Measurements from ENCODE around the gene BIN1. TPM values are rescaled to one million over a fixed set of nuclear protein-coding genes. Genes with fewer than 3 reads are reported as not detected.

The BIN1 gene
- total and polyA plus RNA-seq, 2 of the 4 experiments (the other 2 are of a cell fraction): 18.1 to 25.7 TPM

GRCh38 chr2:127043367-127044164 lies 63.4 kb downstream of the BIN1 start:
- Histone ChIP-seq H2AFZ (replicated peaks; ENCODE audit: low read length, poor library complexity) (no peak overlapping the region), H3K4me2 (ENCODE audit: low read depth, low read length) (no peak overlapping the region), H3K4ac (ENCODE audit: low read depth, low read length) (no peak overlapping the region), H4K91ac (ENCODE audit: insufficient read depth, low read depth, low read length) (no peak overlapping the region), H3K23ac (ENCODE audit: low read depth, low read length) (no peak overlapping the region), H3K27ac (ENCODE audit: insufficient read depth, low read length) (no peak overlapping the region), H4K8ac (ENCODE audit: low read depth in 2 of 2, low read length in 2 of 2) (no peak overlapping the region), H2BK120ac (ENCODE audit: low read depth, low read length) (no peak overlapping the region), H3K27me3 (ENCODE audit: control insufficient read depth, insufficient read depth, low read length) (no peaks in the 10 kb centered on the region), H3K56ac (ENCODE audit: extremely low read depth, insufficient read depth, low read length) (no peak overlapping the region), H3K18ac (ENCODE audit: low read depth, low read length) (no peak overlapping the region), H2BK20ac (ENCODE audit: low read depth, low read length) (no peak overlapping the region), H2AK9ac (replicated peaks; ENCODE audit: low read depth, low read length, poor library complexity) (no peak overlapping the region), H4K20me1 (ENCODE audit: insufficient read depth, low read length) (no peaks in the 10 kb centered on the region), H2AK5ac (ENCODE audit: low read depth, low read length) (peak overlapping the region; percentile 14; the same call in 1 of the 2 replicates), H3K36me3 (ENCODE audit: control insufficient read depth, insufficient read depth, low read length) (peaks cover 2% of the 10 kb centered on the region; the same call in 1 of the 2 replicates), H4K5ac (ENCODE audit: low read depth, low read length) (no peak overlapping the region), H2BK15ac (ENCODE audit: low read depth, low read length) (no peak overlapping the region), H3K9me1 (ENCODE audit: insufficient read depth, low read length) (no peaks in the 10 kb centered on the region; the same call in 1 of the 2 replicates), H3K9me3 (ENCODE audit: control insufficient read depth, insufficient read depth, low read length) (no peaks in the 10 kb centered on the region), H2BK5ac (ENCODE audit: low read depth, low read length, poor library complexity, severe bottlenecking) (peak overlapping the region; percentile 75), H3K4me1 (ENCODE audit: control insufficient read depth, insufficient read depth, low read length) (no peaks in the 10 kb centered on the region; the same call in 1 of the 2 replicates), H3K14ac (replicated peaks; ENCODE audit: low read depth, low read length) (no peak overlapping the region), H3K4me3 (ENCODE audit: insufficient read depth, low read depth, low read length) (no peak overlapping the region), H3K79me1 (ENCODE audit: low read depth in 1 of 2, low read length in 2 of 2) (no peaks in the 10 kb centered on the region), H3K9ac (ENCODE audit: low read depth, low read length) (no peak overlapping the region)
- dilution Hi-C loops (cut with HindIII; ENCODE audit: low sequenced_read_pairs, unreplicated experiment): no loop called here
- DNase-seq (no peak), ATAC-seq (ENCODE audit: low read depth) (no peak)
- intact Hi-C loops (cut with micrococcal nuclease): no loop called here
- no TSS peak for BruUV-seq (replicated peaks)
- 93 to 100% methylated on average over 3 to 15 of the region's 27 CpGs for WGBS, 2 experiments (ENCODE audit: extremely low coverage in 2 of 2, insufficient read length in 1 of 2)
- ChIA-PET POLR2A (ENCODE audit: unreplicated experiment) (no interaction called here), CTCF (no interaction called here)
- in situ Hi-C loops (cut with MboI; ENCODE audit: low sequenced_read_pairs): no loop called here
- no peak for TF ChIP-seq BHLHE40 (IDR thresholded peaks at IDR 0.05; ENCODE audit: low read depth, low read length)
- no peak for TF ChIP-seq FOS (IDR thresholded peaks at IDR 0.05; ENCODE audit: low read depth, low read length)
- no peak for TF ChIP-seq MAFK (IDR thresholded peaks at IDR 0.05; ENCODE audit: low read depth, low read length)
- TF ChIP-seq POLR2A (IDR thresholded peaks at IDR 0.05; ENCODE audit: low read depth, low read length): no peak
- no peak for TF ChIP-seq CHD1 (IDR thresholded peaks at IDR 0.05; ENCODE audit: low read depth, low read length)
- TF ChIP-seq MAZ (IDR thresholded peaks at IDR 0.05; ENCODE audit: borderline replicate concordance, low read depth, low read length): no peak
- no peak for TF ChIP-seq NFE2L2 (IDR thresholded peaks at IDR 0.05; ENCODE audit: low read depth, low read length)
- TF ChIP-seq ELK1 (IDR thresholded peaks at IDR 0.05; ENCODE audit: borderline replicate concordance, low read depth, low read length): no peak
- TF ChIP-seq, protein P1, sequence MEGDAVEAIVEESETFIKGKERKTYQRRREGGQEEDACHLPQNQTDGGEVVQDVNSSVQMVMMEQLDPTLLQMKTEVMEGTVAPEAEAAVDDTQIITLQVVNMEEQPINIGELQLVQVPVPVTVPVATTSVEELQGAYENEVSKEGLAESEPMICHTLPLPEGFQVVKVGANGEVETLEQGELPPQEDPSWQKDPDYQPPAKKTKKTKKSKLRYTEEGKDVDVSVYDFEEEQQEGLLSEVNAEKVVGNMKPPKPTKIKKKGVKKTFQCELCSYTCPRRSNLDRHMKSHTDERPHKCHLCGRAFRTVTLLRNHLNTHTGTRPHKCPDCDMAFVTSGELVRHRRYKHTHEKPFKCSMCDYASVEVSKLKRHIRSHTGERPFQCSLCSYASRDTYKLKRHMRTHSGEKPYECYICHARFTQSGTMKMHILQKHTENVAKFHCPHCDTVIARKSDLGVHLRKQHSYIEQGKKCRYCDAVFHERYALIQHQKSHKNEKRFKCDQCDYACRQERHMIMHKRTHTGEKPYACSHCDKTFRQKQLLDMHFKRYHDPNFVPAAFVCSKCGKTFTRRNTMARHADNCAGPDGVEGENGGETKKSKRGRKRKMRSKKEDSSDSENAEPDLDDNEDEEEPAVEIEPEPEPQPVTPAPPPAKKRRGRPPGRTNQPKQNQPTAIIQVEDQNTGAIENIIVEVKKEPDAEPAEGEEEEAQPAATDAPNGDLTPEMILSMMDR (conservative IDR thresholded peaks at IDR 0.05; ENCODE audit: low read depth, low read length): no peak
- no peak for TF ChIP-seq RAD21 (IDR thresholded peaks at IDR 0.05; ENCODE audit: low read length)
- no peak for TF ChIP-seq MXI1 (IDR thresholded peaks at IDR 0.05; ENCODE audit: borderline replicate concordance, low read depth, low read length)
- no peak for TF ChIP-seq RCOR1 (IDR thresholded peaks at IDR 0.05; ENCODE audit: insufficient replicate concordance, low read length)
- no peak for TF ChIP-seq CEBPB (IDR thresholded peaks at IDR 0.05; ENCODE audit: low read depth, low read length)

Measured in IMR-90 (cell line).